Hematopoietic multipotent progenitor cell treated with erythropoietin and hydrocortisone succinate and interleukin-3 and kit ligand, for 4 days (in vitro differentiated cells): ENCODE measurements around the gene FPR1.

Source experiments
- DNase-seq: peaks from one replicate; pipeline ENCODE4 v3.0.0-alpha.2; 2015

The FPR1 gene, protein sequence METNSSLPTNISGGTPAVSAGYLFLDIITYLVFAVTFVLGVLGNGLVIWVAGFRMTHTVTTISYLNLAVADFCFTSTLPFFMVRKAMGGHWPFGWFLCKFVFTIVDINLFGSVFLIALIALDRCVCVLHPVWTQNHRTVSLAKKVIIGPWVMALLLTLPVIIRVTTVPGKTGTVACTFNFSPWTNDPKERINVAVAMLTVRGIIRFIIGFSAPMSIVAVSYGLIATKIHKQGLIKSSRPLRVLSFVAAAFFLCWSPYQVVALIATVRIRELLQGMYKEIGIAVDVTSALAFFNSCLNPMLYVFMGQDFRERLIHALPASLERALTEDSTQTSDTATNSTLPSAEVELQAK

DNA sequence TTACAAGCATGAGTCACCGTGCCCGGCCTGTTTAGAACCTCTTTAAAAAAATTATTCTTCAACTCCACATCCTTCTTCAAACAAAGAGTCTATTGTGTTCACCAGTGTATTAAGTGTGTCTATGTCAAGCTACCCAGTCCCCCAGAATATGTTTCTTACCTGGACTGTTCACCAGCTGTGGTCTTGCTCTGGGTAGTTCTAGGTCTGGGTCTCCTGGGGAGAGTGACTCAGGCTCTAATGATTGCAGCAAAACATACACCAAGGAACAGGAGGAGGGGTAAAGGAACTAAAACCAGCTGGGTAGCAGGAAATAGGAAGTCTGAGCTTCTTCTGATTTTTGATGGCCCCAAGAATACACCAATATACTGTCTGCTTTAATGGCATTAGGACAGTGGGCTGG, at the start of gene FPR1:
TSS of gene FPR1 (minus strand) at position 224 of the 400 bp plus-strand sequence. CDS start 4,884 bp downstream, outside the sequence.
- peak; percentile 29 for DNase-seq

DNA sequence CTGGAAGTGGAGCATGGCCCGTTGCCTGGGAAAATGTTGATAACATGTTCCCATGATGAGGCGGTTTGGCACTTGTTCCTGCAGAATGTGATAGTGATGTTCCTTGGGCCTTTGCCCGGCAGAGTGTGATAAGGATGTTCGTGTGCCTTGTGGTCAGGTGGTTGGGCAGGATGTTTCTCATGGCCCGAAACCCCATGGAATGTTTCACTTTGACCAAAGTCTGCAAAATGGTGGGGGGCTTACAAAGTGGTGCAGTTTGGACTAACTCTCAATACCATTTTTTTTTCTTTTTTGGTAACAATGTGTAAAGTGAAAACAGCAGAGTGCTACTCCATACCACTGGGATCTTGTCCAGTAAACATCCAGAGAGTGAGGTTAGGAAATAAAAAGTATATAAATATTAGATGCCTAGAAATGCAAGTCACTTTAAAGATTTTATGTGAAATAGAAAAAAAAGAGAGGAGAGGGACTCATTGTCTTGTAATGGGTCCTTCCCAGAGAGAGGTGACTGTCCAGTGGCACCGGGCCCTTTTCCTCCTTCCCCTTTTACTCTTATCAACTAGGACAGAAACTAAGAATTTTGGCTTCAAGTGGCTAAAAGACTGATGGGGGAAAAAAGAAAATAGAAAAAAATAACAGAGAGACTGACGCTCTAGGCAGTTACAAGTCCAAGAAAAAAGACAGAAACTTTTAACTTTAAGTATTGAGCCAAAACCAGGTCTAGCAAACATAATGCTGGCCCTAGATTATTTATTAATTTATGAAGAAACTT, 49.0 kb upstream of the FPR1 start:
- peak; percentile 84 for DNase-seq

DNA sequence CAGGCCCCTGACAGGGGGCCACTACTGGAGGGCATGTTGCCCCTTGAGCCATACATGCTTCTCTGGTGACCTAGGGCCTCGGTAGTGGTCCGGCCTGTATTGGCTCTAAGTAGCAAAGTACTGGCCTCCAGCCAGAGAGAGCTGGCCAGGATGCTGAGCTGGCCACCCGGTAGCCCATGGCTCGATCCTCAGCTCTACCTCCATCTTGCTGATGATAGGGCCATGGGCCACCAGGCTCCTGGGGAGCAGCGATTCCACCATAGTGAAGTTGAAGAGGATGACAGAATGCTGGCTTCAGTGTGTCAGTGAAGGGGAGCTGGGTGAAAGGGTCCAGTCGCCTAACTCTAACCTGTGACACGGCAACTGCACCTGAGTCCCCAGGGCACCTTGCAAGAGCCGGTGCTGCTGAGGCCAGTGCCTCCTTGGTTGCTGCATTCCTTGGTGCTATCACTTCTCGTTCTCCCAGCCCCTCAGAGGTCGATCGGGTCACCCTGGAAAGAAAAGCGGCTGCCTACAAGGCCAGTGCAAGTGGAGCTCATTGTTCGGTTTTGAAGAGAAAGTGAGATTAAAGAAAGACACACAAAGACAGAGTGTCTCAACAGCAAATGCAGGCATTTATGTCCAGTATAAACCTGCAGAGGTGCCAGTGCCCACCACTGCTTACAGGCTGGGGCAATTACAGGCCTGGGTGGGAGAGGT, 48.2 kb upstream of the FPR1 start:
- DNase-seq = no peak

DNA sequence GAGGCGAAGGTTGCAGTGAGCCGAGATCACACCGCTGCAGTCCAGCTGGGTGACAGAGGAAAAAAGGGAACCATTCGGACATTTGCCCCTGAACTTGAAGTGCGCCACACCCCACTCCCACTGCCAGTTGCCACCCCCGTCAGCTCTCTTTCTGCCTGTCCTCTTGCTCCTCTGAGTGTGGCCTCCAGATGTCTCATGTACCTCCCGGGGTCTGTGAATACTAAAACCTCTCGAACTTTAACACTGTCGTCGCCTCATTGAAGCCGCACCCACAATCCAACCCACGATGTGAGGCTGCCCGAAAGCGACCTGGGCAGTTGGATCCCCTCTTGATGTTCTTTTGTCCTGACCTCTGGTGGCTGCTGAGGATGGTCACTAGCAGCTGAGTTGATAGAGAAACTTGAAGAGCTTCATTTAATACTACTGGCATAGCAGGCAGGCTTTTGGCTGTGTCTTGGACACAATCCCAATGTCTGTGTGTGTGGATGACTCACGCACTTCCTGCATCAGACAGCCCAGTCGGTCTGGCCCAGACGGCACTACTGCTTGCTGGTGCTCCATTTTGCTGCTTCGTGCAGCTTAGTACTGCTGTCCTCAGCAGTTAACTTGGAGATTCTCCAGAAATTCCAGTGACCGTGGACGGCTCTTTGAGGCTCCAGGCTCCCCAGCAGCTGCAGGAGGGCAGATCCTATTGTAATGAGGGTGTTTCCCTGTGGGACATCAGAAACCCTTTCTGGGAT, 47.5 kb upstream of the FPR1 start:
- peak; percentile 63 for DNase-seq

DNA sequence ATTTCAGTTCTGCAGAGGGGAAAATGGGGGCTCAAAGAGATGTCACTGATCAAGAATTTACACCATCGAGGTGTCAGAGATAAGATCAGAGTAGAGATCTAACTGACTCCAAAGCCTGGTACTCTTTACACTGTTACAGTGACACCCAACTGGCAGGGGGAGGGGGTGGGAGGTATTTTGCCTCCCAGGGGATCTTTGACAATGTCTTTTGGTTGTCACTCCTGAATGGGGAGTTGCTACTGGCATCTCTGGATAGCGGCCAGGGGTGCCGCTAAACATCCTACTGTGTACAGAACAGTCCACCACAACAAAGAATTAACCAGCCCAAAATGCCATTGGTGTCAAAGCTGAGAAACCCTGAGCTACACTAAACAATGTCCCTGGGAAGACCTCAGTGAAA, 46.4 kb upstream of the FPR1 start:
- no peak for DNase-seq

DNA sequence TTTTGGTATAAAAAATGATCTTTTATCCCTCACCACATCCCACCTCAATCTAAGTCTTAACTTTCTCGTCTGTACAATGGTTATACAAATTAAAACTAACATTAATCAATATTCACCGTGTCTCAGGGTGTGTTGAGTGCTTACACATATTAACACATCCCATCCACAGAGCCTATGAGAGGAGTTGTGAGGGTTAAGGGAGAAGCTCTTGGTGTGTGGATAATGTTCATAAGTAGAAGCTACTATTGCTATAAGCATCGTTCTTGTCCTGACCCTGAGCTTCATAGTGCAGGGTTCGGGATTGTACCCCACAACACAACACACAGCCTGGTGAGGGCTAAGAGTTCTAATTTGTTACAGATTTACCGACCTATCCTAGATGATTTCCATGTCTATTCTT, 45.8 kb upstream of the FPR1 start:
- DNase-seq = no peak

DNA sequence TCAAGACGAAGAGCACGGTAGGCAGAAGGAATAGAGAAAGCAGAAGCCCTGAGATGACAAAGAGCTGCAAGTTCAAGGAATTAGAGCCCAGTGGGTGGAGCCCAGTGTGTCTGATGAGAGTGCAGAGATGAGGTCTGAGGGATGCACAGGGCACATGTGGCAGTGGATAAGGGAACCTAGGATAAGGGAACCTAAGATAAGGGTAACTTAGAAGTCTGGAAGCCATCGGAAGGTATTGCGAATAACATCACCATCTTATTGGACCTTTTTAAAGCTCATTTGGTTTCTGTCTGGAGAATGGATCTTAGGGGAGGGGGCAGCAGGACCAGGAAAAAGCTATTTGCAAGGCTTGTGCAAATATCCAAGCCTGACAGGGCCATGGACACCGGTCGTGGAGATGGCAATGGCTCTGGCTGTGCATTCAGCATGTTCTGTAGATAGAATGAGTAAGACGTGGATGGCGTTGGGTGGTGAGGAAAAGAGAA, 44.6 kb upstream of the FPR1 start:
- DNase-seq = peak; percentile 50

DNA sequence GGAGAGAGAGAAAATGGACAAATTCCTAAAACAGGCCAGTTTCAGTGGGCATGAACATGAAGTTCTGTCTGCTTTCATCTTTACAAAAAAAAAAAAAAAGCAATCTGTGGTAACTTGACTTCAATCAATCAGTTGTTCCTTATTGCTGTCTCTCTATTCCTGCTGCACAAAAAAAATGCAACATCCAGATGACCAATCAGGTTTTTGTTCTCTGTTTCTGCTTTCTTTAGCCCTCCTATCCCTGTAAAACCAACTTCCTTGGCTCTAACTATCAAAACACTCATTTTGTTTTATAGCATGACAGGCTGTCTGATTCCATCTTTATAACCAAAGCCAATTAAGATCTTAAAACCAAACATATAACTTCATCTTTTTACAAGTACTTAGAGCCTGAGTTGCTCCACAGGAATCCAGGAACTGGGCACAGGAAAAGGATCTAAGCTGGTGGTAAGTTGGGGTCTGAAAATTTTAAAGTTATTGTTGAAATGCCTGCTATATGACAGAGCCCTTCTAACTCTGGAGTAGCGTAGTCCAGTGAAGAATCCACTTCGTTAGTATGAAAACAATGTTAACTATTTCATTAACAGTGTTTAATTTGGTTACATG, 43.3 kb upstream of the FPR1 start, which contains the start of gene FPR3:
TSS of gene FPR3 (plus strand) at position 273 of the 606 bp plus-strand sequence. CDS start 28,592 bp downstream, outside the sequence.
- DNase-seq = no peak

DNA sequence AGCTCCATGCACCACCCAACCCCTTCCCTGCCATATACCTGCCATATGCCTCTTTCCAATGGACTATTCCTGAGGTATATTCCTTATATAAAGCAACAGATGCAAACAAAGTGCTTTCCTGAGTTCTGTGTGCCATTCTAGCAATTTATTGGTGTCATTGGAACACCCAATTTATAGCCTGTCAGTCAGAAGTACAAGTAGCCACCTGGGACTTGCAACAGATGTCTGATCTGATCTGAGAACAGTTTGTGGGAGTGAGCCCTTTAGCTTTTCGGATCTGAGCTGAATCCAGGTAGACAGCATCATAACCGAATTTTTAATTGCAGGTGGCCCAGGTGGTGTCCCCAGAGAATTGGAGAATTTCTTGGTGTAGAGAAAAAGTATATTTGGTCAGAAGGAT, 42.3 kb upstream of the FPR1 start:
- no peak for DNase-seq

DNA sequence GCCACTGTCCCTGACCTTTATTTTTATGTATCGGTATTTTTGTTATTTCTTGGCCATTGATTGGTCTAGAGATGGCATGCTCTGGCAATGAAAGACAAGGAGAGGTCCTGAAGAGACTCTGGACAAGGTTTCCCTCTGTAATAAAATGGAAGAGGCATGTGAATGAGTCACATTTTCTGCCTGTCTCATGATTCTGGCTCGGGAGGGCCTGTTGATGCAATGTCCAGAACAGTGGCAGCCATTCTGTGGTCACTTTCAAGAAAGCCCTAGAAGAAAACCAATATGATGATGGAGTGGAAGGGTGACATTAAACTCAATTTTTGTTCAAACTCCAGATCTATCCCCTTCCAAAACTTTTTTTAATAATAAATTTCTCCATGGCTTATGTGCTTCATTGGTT, 41.3 kb upstream of the FPR1 start:
- DNase-seq = no peak

DNA sequence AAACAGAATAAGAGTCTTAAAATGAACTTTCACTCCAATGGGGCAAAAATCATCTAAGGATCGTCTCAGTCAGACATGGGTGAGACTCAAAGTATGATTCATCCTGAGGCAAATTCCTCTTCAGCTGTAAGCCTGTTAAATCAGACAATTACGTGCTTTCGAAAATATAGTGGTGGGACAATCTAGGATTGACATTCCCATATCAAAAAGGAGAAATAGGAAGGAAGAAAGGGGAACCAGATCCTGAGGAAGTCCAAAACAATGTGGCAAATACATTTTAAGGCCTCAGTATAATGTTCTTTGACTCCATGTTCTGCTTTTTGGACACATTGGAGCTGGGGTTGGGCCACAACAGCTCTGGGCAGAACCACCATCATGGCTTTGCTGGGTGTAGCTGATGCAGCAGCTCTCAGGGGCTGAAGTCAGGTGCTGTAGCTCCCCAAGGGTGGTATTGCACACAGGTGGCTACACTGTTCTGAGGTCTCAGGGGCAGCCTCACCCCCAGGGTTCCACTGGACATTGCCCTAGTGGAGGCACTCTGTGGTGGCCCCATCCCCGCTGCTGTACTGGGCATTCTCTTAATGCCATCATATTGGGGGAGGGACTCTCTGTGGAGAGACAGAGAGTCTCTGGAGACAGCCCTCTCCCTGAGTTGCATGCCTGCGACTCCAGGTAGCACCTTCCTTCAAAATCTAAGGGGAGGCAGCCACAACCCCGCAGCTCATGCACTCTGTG, 37.5 kb upstream of the FPR1 start:
- DNase-seq = no peak

DNA sequence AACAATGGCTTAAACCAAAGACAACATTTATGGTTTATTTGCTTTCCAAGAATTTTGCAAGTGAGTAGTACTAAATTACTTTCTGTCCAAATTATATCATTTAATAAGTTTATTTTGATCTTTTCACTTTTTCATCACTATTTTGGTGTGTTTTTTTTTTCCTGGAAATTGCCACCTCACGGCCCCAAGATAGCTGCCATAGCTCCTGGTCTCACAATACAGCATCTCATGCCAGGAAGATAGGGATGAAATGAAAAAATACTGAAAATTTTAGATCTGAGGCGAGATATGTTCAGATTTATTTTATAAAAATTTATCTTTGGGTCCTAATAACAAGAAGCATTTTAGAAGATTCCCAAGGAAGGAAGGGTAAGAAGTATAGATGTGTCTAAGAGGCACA, 36.4 kb upstream of the FPR1 start:
- DNase-seq = no peak

DNA sequence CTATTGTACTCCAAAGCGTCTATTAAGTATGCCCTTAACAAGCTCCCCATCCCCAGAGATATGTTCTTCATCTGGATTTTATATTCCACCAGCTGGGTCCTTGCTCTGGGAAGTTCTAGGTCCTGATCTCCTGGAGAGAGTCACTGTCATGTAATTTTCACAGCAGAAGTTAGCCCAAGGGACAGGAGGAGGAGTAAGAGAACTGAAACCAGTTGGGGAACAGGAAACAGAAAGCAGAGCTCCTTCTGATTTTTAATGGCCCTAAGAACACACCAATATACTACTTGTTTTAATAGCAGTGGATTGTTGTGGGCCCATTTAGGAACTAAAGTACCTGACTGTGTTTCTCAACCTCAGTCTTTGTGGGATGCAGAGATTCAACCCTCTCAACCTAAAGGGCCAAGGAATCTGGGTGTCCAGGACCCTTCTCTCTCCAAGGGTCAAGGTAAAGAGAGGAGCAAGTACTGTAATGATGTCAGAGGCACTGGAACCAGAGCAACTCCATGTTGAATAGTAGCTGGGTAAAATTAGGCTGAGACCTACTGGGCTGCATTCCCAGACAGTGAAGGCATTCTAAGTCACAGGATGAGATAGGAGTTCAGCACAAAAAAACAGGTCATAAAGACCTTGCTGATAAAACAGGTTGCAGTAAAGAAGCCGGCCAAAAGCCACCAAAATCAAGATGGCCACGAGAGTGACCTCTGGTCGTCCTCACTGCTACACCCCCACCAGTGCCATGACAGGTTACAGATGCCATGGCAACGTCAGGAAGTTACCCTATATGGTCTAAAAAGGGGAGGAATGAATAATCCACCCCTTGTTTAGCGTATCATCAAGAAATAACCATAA, 35.2 kb upstream of the FPR1 start:
- DNase-seq = no peak

DNA sequence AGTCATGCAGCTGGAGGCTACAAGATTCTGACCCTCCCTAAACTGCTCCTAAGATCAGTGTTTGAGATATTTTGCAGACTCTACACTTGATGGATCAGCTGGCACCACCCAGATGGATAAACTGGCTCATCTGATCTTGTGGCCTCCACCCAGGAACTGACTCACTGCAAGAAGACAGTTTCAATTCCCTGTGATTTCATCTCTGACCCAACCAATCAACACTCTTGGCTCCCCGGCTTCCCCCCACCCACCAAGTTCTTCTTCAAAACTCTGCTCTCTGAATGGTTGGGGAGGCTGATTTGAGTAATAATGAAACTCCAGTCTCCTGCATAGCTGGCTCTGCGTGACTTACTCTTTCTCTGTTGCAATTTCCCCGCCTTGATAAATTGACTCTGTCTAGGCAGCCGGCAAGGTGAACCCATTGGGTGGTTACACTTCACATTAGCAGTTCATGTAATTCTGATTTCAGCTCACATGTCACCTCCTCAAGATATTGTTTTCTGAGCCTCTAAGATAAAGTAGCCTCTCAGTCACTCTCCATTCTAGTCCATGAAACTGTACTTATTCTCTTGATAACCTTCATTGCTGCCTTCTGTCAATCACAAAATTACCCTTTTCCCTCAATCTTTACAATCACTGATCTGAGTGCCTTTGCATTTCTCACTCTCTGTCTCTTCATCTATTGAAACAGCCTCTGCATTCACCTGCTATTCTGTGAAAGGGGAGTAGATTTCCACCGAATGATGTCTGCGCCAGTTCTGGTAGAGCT, 33.4 kb upstream of the FPR1 start:
- peak; percentile 15 for DNase-seq

DNA sequence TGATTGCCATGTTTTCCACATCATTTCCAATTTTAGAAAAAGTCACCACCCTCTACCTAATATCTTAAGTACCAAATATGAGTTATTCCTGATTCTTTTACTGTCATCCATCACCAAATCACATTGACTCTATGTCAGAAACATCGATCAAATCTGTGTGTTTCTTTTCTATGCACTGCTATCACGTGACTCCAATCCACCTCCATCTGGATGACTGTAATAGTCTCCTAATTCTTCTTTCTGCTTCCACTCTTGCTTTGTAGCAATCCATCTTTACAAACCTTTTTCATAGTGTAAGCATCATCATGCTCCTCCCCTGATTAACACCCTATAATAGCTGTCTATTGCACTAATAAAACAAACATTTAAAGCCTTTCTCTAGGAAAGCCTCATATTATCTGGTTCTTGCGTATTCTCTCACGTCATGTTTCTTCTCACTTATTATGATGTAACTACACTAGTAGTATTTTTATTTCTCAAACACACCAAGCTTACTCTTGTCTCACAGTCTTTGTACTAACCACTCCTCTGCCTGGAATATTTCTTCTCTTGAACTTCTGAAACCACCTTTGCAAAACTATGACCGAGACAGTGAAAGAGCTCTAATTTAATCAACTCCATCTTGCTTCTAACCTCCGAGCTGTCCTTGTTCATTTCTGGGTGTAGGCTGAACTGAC, 32.6 kb upstream of the FPR1 start:
- no peak for DNase-seq

DNA sequence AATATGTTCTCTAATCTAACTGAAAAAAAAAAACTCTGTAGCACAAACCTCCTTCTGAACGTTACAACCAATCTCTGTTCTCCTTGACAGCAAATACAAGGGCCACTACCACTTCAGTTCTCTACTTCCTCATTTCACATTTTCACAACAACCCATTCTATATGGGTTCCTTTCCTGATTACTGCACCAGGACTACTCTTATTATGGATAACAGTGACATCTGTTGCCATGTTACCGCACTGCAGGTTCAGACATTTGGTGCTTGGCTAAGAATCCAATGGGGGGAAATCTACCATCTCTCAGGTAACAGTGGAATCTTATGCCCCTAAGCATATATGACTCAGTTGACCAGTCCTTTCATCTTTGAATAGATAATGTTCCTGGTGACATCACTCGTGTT, 31.7 kb upstream of the FPR1 start:
- DNase-seq = peak; percentile 86

DNA sequence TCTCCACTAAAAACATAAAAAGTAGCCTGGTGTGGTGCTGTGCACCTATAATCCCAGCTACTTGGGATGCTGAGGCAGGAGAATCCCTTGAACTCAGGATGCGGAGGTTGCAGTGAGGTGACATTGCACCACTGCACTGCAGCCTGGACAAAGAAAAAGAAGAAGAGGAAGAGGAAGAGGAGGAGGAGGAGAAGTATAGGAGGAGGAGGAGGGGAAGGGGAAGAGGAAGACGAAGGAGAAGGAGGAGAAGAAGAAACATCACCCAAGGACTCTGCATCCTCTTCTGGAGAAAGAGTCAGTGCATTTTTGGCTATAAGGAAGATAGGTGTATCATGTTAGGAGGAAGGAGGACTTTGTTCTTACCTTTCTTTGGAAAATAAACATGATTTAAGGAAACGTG, 30.3 kb upstream of the FPR1 start:
- no peak for DNase-seq

DNA sequence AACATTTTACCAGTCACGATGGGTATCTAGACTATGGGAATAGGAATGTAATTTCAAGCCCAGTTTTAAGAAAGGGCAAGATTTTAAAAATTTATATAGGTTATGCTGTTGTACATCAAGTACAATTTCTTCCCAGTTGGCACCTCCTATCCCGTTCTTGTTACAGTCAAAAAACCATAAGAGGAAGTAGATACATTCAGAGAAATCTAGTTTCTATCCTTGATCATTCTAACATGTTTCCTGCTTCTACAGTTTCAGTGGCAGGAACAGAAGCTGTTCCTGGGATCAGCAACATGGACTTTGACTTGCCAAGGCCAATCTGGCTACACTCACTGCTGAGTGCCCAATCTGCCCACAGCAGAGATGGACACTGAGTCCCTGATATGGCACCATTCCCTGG, 28.6 kb upstream of the FPR1 start:
- no peak for DNase-seq

DNA sequence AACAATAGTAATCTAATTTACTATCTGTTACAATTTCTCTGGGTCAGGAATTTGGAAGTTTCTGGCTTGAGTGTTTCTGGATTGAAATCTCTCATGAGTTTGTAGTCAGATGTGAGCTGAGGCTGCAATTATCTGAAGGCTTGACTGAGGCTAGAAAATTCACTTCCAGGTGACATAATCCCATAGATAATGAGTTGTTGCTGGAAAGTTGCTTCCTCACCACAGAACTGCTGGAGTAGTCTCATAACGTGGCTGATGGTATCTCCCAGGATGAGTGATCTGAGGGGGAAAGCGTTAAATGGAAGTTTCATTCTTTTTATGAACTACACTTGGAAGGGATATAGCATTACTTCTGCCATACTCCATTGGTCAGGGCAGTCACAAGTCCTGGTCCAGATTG, 28.0 kb upstream of the FPR1 start:
- no peak for DNase-seq
